K562 (cell line): ENCODE results near the gene CD101. TPM values are rescaled to one million over a fixed set of nuclear protein-coding genes. Genes with fewer than 3 reads are reported as not detected.

ENCODE experiments used
- ATAC-seq: fragments of 200-7000 bp; cut with Tn5 transposase; 3 replicates; pipeline ENCODE4 v1.9.1; 2020; ENCODE audit warnings: moderate library complexity
- BruUV-seq: library from RNA; stranded (reverse); fragments of 400-500 nt; replicated peaks from 2 replicates; lab custom pipeline; 2021; lab: Mats Ljungman, UMichigan
- CTCF ChIA-PET: fragments of 300-600 bp; formaldehyde crosslinking; extraction: SDS; loops from one replicate; lab custom pipeline; 2021; ENCODE audit warnings: low intra/inter-chr PET ratio; lab: Yijun Ruan, JAX
- POLR2A ChIA-PET: fragments of 300-600, 350-650 bp; sonication (Branson Sonifier 250); formaldehyde crosslinking; extraction: SDS; loops from one replicate; lab custom pipeline; 2021; ENCODE audit warnings: antibody characterized with exemption, inconsistent platforms; lab: Yijun Ruan, JAX
- DNase-seq, 4 experiments: peaks; one replicate each; pipeline versions ENCODE4 v3.0.0 to v3.0.0-alpha.2; 2011 to 2018; ENCODE audit warnings: low spot score in 3 of 4, mixed read lengths in 3 of 4; ENCODE audit errors: extremely low read depth in 1 of 4
- FAIRE-seq: peaks from 2 replicates; lab custom pipeline; 2011; peaks lifted over from hg19 to GRCh38; lab: Jason Lieb, UNC
- H2AFZ ChIP-seq: 2 replicates; pipeline ENCODE4 v1.6.0; 2011; ENCODE audit warnings: low read depth, low read length, control low read depth, inconsistent platforms
- H3K27ac ChIP-seq: fragments of 200-600 bp; 3 replicates; pipeline ENCODE4 v1.8.0; 2011; ENCODE audit warnings: low read depth, mild to moderate bottlenecking, control low read depth, inconsistent platforms, low read length, moderate library complexity, mixed read lengths; ENCODE audit errors: extremely low read depth
- H3K27me3 ChIP-seq, 2 experiments: fragments of 300-600 bp in 1 of 2; 2 replicates in 1 of 2; 3 replicates in 1 of 2; pipeline versions ENCODE4 v1.6.0 to v1.8.0; 2011; ENCODE audit warnings: inconsistent platforms in 2 of 2, low read length in 2 of 2, mild to moderate bottlenecking in 1 of 2, mixed read lengths in 1 of 2, moderate library complexity in 1 of 2; ENCODE audit not compliant: control insufficient read depth in 2 of 2, insufficient read depth in 2 of 2
- H3K36me3 ChIP-seq: fragments of 300-600 bp; 3 replicates; pipeline ENCODE4 v1.8.0; 2011; ENCODE audit warnings: mild to moderate bottlenecking, low read length, inconsistent platforms; ENCODE audit not compliant: control insufficient read depth, insufficient read depth
- H3K4me1 ChIP-seq, 2 experiments: fragments of 200-600 bp in 1 of 2; replicated peaks in 1 of 2; 2 replicates in 1 of 2; 3 replicates in 1 of 2; pipeline versions ENCODE4 v1.5.1 to v1.8.0; 2011; ENCODE audit warnings: inconsistent platforms in 2 of 2, low read length in 2 of 2, mild to moderate bottlenecking in 1 of 2, mixed read lengths in 1 of 2, moderate library complexity in 1 of 2; ENCODE audit not compliant: control insufficient read depth in 2 of 2, insufficient read depth in 2 of 2
- H3K4me2 ChIP-seq: 2 replicates; pipeline ENCODE4 v1.6.1; 2011; ENCODE audit warnings: low read length, control low read depth, inconsistent platforms, mixed read lengths; ENCODE audit not compliant: insufficient read depth
- H3K4me3 ChIP-seq: fragments of 200-600 bp; sonication (generic), shearing (Covaris generic); 2 replicates; pipeline ENCODE4 v1.5.1; 2016; ENCODE audit warnings: control low read depth, inconsistent platforms
- H3K79me2 ChIP-seq: fragments of 200-600 bp; 3 replicates; pipeline ENCODE4 v1.8.0; 2011; ENCODE audit warnings: low read length, inconsistent platforms; ENCODE audit not compliant: control insufficient read depth, insufficient read depth
- H3K9ac ChIP-seq, 2 experiments: 2 replicates each; pipeline versions ENCODE4 v1.6.0 to v1.6.1; 2011; ENCODE audit warnings: low read depth in 2 of 2, low read length in 2 of 2, control low read depth in 1 of 2, inconsistent platforms in 1 of 2, mild to moderate bottlenecking in 1 of 2, mixed read lengths in 1 of 2; ENCODE audit not compliant: insufficient read depth in 1 of 2
- H3K9me1 ChIP-seq: one replicate; pipeline ENCODE4 v1.6.0; 2011; ENCODE audit warnings: inconsistent platforms, mild to moderate bottlenecking, low read length, moderate library complexity; ENCODE audit not compliant: control insufficient read depth, insufficient read depth
- H3K9me3 ChIP-seq: replicated peaks from 2 replicates; pipeline ENCODE4 v1.5.1; 2011; ENCODE audit warnings: low read depth, low read length, inconsistent platforms; ENCODE audit not compliant: control insufficient read depth, insufficient read depth
- H4K20me1 ChIP-seq: replicated peaks from 2 replicates; pipeline ENCODE4 v1.6.1; 2011; ENCODE audit warnings: low read length, inconsistent platforms, mixed read lengths; ENCODE audit not compliant: control insufficient read depth, insufficient read depth
- CHD4 ChIP-seq: fragments of 200-600 bp; sonication (generic); IDR thresholded peaks from 3 replicates; pipeline ENCODE4 v1.6.1; 2012; ENCODE audit warnings: low read depth, mild to moderate bottlenecking, mixed read lengths, low read length, inconsistent platforms; ENCODE audit not compliant: insufficient read depth, insufficient replicate concordance, poor library complexity, severe bottlenecking
- EGR1 ChIP-seq: fragments of 450-650 bp; conservative IDR thresholded peaks from 2 replicates; pipeline ENCODE4 v1.6.1; 2017; ENCODE audit warnings: mild to moderate bottlenecking
- SPI1 ChIP-seq: IDR thresholded peaks from 2 replicates; pipeline ENCODE4 v1.6.1; 2011; ENCODE audit warnings: low read depth, low read length, control low read depth, borderline replicate concordance
- SRSF1 ChIP-seq: fragments of 200-400 bp; formaldehyde crosslinking; IDR thresholded peaks from 2 replicates; pipeline ENCODE4 v1.6.1; 2017; ENCODE audit warnings: mild to moderate bottlenecking, low read depth, low read length, moderate library complexity
- ZBTB7A ChIP-seq: IDR thresholded peaks from 2 replicates; pipeline ENCODE4 v1.6.1; 2011; ENCODE audit warnings: low read depth, mild to moderate bottlenecking, low read length, moderate library complexity, borderline replicate concordance; ENCODE audit not compliant: control insufficient read depth
- ZNF146 ChIP-seq: IDR thresholded peaks from one replicate; pipeline ENCODE4 v1.6.1; 2018; ENCODE audit warnings: missing compliant biosample characterization; ENCODE audit not compliant: unreplicated experiment
- ZNF184 ChIP-seq: sonication (generic); formaldehyde crosslinking; IDR thresholded peaks from 2 replicates; pipeline ENCODE4 v1.5.0; 2020; ENCODE audit warnings: missing genetic modification reagents
- WGBS: fragments of 100-300 bp; shearing (Covaris generic); methylation state at CpG from one replicate; pipeline ENCODE4 v1.1.6; 2016; ENCODE audit warnings: low coverage, mixed read lengths; ENCODE audit not compliant: insufficient coverage; ENCODE audit errors: missing lambda C conversion rate; 5-methylcytosine and 5-hydroxymethylcytosine counted together
- in situ Hi-C: fragments of 300-500 bp; cut with MboI; formaldehyde crosslinking; loops from 4 replicates; pipeline ENCODE4 v1.15.0; 2018; ENCODE audit warnings: inconsistent platforms, mixed read lengths
- intact Hi-C: fragments of 100-400 bp; cut with micrococcal nuclease; formaldehyde crosslinking; loops from 2 replicates; pipeline ENCODE4 v1.14.2; 2022
- polyA plus RNA-seq, 8 experiments: library from polyadenylated mRNA; depleted of rRNA in 4 of 8; stranded (reverse) in 5 of 8; unstranded in 3 of 8; fragments of >200 nt; fragmentation: Nextera tagmentation in 2 of 8; fragmentation: Illumina TruSeq in 1 of 8; extraction: Ambion mirVana in 2 of 8; extraction: Trizol in 1 of 8; gene quantifications; 2 replicates each; pipeline versions ENCODE4 v1.2.1 to v1.2.3, GENCODE V29; 2011 to 2014; ENCODE audit warnings: inconsistent platforms in 1 of 8, missing spikeins in 1 of 8
- total RNA-seq, 7 experiments: library from RNA; depleted of rRNA in 6 of 7; stranded (reverse); fragments of >200 nt in 6 of 7; fragmentation: Illumina TruSeq in 2 of 7; extraction: Trizol in 2 of 7; gene quantifications; 2 replicates each; pipeline versions ENCODE4 v1.2.1 to v1.2.3, GENCODE V29; 2011 to 2021; ENCODE audit warnings: low replicate concordance in 1 of 7

The CD101 gene
- total and polyA plus RNA-seq, 9 of the 15 experiments (the other 6 are each of a cell fraction or from before 2014, with no cell fraction given), result 0.04 to 1.1 (median 0.20) TPM

GRCh38 chr1:116961606-116962005, 40.0 kb upstream of the CD101 start:
- H3K9me1 ChIP-seq, result no peaks in the 10 kb centered on the region
- no peaks in the 10 kb centered on the region for H3K79me2 ChIP-seq
- H2AFZ ChIP-seq, result no peak overlapping the region
- H3K36me3 ChIP-seq, result peaks cover 46% of the 10 kb centered on the region; the same call in 2 of the 3 replicates
- TF ChIP-seq ZNF146 (CRISPR knock-in tag) (no peak), SRSF1 (no peak), SPI1 (no peak), ZBTB7A (no peak), CHD4 (no peak), ZNF184 (CRISPR knock-in tag) (no peak), EGR1 (no peak)
- no peaks in the 10 kb centered on the region for H3K27me3 ChIP-seq
- DNase-seq (no peak), ATAC-seq (no peak), FAIRE-seq (no peak)
- intact Hi-C loops (no loop called here), in situ Hi-C loops (no loop called here)
- H3K9ac ChIP-seq, result no peak overlapping the region
- H3K4me3 ChIP-seq, result no peak overlapping the region
- H4K20me1 ChIP-seq, result no peaks in the 10 kb centered on the region
- no peak overlapping the region for H3K4me2 ChIP-seq
- CTCF ChIA-PET, result no interaction called here
- no TSS peak for BruUV-seq
- POLR2A ChIA-PET, result no interaction called here
- no peak overlapping the region for H3K27ac ChIP-seq
- H3K9me3 ChIP-seq, result no peaks in the 10 kb centered on the region
- WGBS, result 89% methylated on average over 6 of the region's 6 CpGs
- H3K4me1 ChIP-seq, result no peaks in the 10 kb centered on the region
